ENCODE measurements around the gene FOXK1.
"Not testable (repeated sequence)": the region's sequence is repeated elsewhere in the genome, so short reads cannot be mapped to it uniquely, and the experiment has no call there.

FOXK1 gene

DNA sequence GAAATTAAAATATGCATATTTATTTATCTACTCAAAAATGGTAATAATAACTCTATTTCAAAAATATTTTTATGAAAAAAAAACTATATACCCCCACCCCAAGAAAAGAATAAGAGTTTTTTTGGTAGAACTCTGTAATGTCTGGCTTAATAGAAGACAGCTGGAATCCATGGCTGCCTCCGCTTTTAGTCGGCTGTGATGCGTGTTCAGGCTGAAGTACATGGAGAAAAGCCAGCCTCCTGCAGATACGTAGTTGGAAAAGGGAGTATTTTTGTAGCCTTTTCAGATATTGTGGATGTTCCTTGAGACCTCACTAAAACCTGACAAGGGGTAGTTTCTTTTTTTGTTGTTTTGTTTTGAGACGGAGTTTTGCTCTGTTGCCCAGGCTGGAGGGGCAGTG lies 10.0 kb downstream of the FOXK1 start:
- Histone ChIP-seq H3K27ac (ENCODE audit: low read length) (no peak overlapping the region), H4K20me1 (ENCODE audit: insufficient read depth, low read length) (peaks cover 39% of the 10 kb centered on the region), H3K4me3 (ENCODE audit: low read length) (no peak overlapping the region), H3K36me3 (replicated peaks; ENCODE audit: low read depth, low read length) (no peaks in the 10 kb centered on the region), H3K4me1 (ENCODE audit: low read length) (no peaks in the 10 kb centered on the region), H3K4me2 (ENCODE audit: low read length) (no peak overlapping the region), H3K9me3 (ENCODE audit: insufficient read depth, low read length) (no peaks in the 10 kb centered on the region), H3K27me3 (ENCODE audit: low read depth, low read length) (no peaks in the 10 kb centered on the region), H3K9ac (ENCODE audit: low read length) (no peak overlapping the region), H2AFZ (ENCODE audit: low read depth, low read length) (no peak overlapping the region), H3K79me2 (ENCODE audit: low read length) (peaks cover 98% of the 10 kb centered on the region)
- TF ChIP-seq, protein P1, sequence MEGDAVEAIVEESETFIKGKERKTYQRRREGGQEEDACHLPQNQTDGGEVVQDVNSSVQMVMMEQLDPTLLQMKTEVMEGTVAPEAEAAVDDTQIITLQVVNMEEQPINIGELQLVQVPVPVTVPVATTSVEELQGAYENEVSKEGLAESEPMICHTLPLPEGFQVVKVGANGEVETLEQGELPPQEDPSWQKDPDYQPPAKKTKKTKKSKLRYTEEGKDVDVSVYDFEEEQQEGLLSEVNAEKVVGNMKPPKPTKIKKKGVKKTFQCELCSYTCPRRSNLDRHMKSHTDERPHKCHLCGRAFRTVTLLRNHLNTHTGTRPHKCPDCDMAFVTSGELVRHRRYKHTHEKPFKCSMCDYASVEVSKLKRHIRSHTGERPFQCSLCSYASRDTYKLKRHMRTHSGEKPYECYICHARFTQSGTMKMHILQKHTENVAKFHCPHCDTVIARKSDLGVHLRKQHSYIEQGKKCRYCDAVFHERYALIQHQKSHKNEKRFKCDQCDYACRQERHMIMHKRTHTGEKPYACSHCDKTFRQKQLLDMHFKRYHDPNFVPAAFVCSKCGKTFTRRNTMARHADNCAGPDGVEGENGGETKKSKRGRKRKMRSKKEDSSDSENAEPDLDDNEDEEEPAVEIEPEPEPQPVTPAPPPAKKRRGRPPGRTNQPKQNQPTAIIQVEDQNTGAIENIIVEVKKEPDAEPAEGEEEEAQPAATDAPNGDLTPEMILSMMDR (IDR thresholded peaks at IDR 0.05; ENCODE audit: low read depth, low read length): no peak
- no peak for TF ChIP-seq EZH2phosphoT487 (IDR thresholded peaks at IDR 0.05; ENCODE audit: low read depth)

DNA sequence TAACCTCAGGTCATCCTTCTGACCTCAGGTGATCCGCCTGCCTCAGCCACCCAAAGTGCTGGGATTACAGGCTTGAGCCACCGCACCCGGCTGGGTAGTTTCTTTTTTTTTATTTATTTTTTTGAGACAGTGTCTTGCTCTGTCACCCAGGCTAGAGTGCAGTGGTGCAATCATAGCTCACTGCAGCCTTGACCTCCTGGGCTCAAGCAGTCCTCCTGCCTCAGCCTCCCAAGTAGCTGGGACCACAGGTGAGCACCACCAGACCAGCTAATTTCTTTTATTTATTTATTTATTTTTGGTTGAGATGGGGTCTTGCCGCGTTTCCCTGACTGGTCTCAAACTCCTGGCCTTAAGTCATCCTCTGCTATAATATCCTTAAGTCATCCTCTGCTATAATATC lies 10.5 kb downstream of the FOXK1 start:
- H2AFZ ChIP-seq (ENCODE audit: low read depth, low read length); H3K4me2 ChIP-seq (ENCODE audit: low read length); H3K4me3 ChIP-seq (ENCODE audit: low read length); H3K27me3 ChIP-seq (ENCODE audit: low read depth, low read length); H3K9ac ChIP-seq (ENCODE audit: low read length); H3K4me1 ChIP-seq (ENCODE audit: low read length); H3K36me3 ChIP-seq (replicated peaks; ENCODE audit: low read depth, low read length); H3K27ac ChIP-seq (ENCODE audit: low read length); H3K9me3 ChIP-seq (ENCODE audit: insufficient read depth, low read length): not testable (repeated sequence)
- peaks cover 97% of the 10 kb centered on the region for H3K79me2 ChIP-seq (ENCODE audit: low read length)
- H4K20me1 ChIP-seq (ENCODE audit: insufficient read depth, low read length): peaks cover 43% of the 10 kb centered on the region

DNA sequence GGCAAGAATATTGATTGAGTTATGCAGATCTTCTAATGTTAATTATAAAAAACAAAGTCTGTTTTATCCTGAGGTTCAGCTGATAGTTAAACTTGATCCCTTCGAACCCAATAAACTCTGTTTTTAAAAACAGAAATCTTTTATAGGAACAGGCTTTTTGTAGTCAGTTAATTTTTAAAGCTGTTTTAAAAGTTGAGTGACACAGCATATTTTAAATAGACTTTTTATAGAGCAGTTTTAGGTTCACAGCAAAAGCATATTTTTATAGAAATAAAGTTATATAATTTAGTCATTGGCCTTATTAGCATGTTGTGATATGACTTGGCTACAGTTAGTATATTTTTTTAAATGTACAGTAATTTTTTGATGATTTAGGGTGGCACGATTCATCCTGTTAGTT lies 11.1 kb downstream of the FOXK1 start:
- Histone ChIP-seq H3K36me3 (replicated peaks; ENCODE audit: low read depth, low read length) (no peaks in the 10 kb centered on the region), H3K4me1 (ENCODE audit: low read length) (no peaks in the 10 kb centered on the region), H3K9me3 (ENCODE audit: insufficient read depth, low read length) (no peaks in the 10 kb centered on the region), H3K27ac (ENCODE audit: low read length) (no peak overlapping the region), H4K20me1 (ENCODE audit: insufficient read depth, low read length) (peaks cover 41% of the 10 kb centered on the region), H3K27me3 (ENCODE audit: low read depth, low read length) (no peaks in the 10 kb centered on the region), H3K9ac (ENCODE audit: low read length) (no peak overlapping the region), H3K79me2 (ENCODE audit: low read length) (peaks cover 96% of the 10 kb centered on the region), H2AFZ (ENCODE audit: low read depth, low read length) (no peak overlapping the region), H3K4me2 (ENCODE audit: low read length) (no peak overlapping the region), H3K4me3 (ENCODE audit: low read length) (no peak overlapping the region)
- TF ChIP-seq EZH2phosphoT487 (IDR thresholded peaks at IDR 0.05; ENCODE audit: low read depth): no peak
- TF ChIP-seq, protein P1 (IDR thresholded peaks at IDR 0.05; ENCODE audit: low read depth, low read length): no peak

DNA sequence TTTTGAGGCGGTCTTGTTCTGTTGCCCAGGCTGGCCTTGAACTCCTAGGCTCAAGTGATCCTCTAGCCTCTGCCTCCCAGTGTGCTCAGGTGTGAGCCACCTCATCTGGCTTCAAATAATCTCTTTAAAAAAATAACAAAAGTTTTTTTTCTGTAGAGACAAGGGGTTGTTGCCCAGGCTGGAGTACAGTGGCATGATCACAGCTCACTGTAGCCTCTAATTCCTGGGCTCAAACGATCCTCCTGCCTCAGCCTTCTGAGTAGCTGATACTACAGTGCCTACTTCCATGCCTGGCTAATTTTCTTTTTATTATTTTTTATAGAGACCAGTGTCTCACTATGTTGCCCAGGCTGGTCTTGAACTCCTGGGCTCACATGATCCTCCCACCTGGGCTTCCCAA lies 11.7 kb downstream of the FOXK1 start:
- no peak for TF ChIP-seq EZH2phosphoT487 (IDR thresholded peaks at IDR 0.05; ENCODE audit: low read depth)
- TF ChIP-seq, protein P1 (IDR thresholded peaks at IDR 0.05; ENCODE audit: low read depth, low read length): no peak
- Histone ChIP-seq H2AFZ (ENCODE audit: low read depth, low read length) (no peak overlapping the region), H3K4me1 (ENCODE audit: low read length) (no peaks in the 10 kb centered on the region), H3K27ac (ENCODE audit: low read length) (no peak overlapping the region), H4K20me1 (ENCODE audit: insufficient read depth, low read length) (peaks cover 40% of the 10 kb centered on the region), H3K27me3 (ENCODE audit: low read depth, low read length) (no peaks in the 10 kb centered on the region), H3K4me2 (ENCODE audit: low read length) (no peak overlapping the region), H3K79me2 (ENCODE audit: low read length) (peaks cover 96% of the 10 kb centered on the region), H3K4me3 (ENCODE audit: low read length) (no peak overlapping the region), H3K9ac (ENCODE audit: low read length) (no peak overlapping the region), H3K9me3 (ENCODE audit: insufficient read depth, low read length) (no peaks in the 10 kb centered on the region), H3K36me3 (replicated peaks; ENCODE audit: low read depth, low read length) (no peaks in the 10 kb centered on the region)

DNA sequence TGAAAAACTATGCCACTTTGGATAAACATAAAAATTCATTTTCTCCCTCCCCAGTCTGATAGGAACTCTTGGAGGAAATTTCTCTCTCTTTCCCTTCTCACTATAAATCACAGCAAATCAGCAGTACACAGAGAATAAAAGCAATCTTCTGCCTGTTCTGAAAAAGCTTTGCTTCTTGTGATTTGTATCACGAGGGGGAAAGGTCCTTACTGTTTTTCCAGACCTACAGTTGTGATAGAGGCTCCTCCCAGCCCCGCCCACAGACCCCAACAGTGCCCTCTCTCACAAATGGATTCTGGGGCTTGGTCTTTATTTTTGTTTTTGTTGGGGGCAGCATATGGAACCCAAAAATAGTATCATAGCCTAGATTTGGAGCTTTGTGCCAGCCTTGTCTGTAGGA lies 12.2 kb downstream of the FOXK1 start:
- TF ChIP-seq, protein P1 (IDR thresholded peaks at IDR 0.05; ENCODE audit: low read depth, low read length): no peak
- no peak for TF ChIP-seq EZH2phosphoT487 (IDR thresholded peaks at IDR 0.05; ENCODE audit: low read depth)
- H3K36me3 ChIP-seq (replicated peaks; ENCODE audit: low read depth, low read length): no peaks in the 10 kb centered on the region
- H4K20me1 ChIP-seq (ENCODE audit: insufficient read depth, low read length): peaks cover 42% of the 10 kb centered on the region
- no peaks in the 10 kb centered on the region for H3K9me3 ChIP-seq (ENCODE audit: insufficient read depth, low read length)
- no peak overlapping the region for H2AFZ ChIP-seq (ENCODE audit: low read depth, low read length)
- H3K4me2 ChIP-seq (ENCODE audit: low read length): no peak overlapping the region
- no peaks in the 10 kb centered on the region for H3K4me1 ChIP-seq (ENCODE audit: low read length)
- H3K27me3 ChIP-seq (ENCODE audit: low read depth, low read length): no peaks in the 10 kb centered on the region
- H3K79me2 ChIP-seq (ENCODE audit: low read length): peaks cover 96% of the 10 kb centered on the region
- no peak overlapping the region for H3K9ac ChIP-seq (ENCODE audit: low read length)
- no peak overlapping the region for H3K27ac ChIP-seq (ENCODE audit: low read length)
- H3K4me3 ChIP-seq (ENCODE audit: low read length): no peak overlapping the region
